Activated CD4-positive, alpha-beta T cell treated with anti-CD3 and anti-CD28 coated beads for 4 hours (primary cell): ENCODE measurements around the gene EPHB2.

Experiments
- DNase-seq, 2 donors: peaks; one replicate each; pipeline ENCODE4 v3.0.0-alpha.2; 2020

Gene EPHB2

DNA sequence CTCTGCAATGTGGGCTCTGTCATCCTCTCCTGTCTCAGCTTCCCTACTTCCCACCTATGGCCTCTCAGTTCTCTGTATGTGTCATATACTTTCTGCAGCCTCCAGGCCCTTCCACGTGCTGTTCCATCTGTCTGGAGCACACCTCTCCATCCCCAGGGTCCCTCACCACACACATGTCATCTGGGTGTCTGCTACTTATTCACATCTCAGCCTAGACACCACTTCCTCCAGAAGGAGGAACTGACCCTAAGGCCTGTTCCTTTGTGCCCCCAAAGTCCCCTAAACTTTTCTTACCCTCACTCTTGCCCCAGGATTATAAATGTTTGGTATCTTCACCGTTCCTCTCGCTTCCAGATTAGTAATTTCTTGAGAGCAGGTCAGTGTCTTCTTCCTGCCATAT, 251.9 kb downstream of the EPHB2 start:
- no peak for DNase-seq

GRCh38 chr1:22963044-22963677, 252.5 kb downstream of the EPHB2 start:
- DNase-seq: no peak

GRCh38 chr1:22966309-22966708, 255.7 kb downstream of the EPHB2 start:
- DNase-seq: no peak

DNA sequence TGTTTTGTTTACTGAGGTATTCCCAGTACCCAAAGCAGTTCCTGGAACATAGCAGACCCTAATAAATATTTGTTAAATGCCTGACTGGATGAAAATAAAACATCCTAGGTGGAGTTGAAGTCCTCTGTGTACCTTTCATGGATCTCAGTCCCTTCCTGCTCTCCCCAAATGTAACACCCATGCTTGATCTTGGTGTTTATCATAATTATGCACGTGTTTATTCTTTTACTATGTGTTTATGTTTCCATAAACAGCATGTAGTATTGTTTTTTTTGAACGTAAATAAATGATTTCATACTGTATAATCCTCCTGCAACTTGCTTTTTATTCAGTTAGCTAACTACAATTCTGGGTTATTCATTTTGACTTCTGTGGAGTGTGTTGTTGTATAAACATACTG, 257.2 kb downstream of the EPHB2 start:
- DNase-seq: no peak

GRCh38 chr1:22969304-22969709, 258.7 kb downstream of the EPHB2 start:
- no peak for DNase-seq

DNA sequence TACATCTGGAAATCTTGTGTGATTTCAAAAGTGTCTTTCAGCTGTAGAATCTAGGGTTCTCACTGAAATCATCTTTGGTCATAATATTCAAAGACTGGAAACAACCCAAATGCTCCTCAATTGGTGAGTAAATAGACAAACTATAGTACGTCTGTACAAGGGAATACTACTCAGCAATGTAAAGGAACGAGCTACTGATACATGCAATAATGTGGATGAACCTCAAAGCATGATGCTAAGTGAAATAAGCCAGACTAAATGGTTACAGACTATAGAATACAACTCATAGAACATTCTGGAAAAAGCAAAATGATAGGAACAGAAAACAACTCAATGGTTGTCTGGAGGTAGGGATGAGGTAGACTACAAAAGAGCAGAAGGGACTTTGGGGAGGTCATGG, 259.5 kb downstream of the EPHB2 start:
- no peak for DNase-seq
